ENCODE measurements around the gene MAPKAP1. TPM values are rescaled to one million over a fixed set of nuclear protein-coding genes. Genes with fewer than 3 reads are reported as not detected.

The MAPKAP1 gene
- total RNA-seq, 1 donor from 2014 or later, result 63.4 TPM

DNA sequence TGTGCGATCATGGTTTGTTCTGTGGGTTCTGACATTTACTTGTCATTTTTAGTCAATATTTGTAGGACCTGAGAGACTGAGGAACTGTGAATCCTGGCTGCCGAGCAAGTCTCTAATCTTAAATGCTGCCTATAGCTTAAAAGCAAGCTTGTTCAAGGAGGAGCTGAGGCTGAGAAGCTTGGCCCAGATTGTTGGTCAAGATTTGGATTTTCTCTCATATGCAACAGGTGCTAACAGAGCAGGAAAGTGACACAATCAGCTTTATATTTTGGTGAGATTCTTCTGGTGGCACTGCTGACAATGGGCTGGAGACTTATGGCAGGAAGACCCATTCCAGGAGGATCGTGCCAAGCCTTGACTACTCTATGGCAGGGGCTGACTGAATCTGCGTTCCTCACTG is 192.5 kb downstream of the MAPKAP1 start:
- Mint-ChIP-seq H3K27ac (ENCODE audit: unreplicated experiment) (no peak overlapping the region), H3K4me3 (no peak overlapping the region), H3K4me1 (peaks cover 45% of the 10 kb centered on the region), H3K36me3 (ENCODE audit: low read depth) (peaks cover 3% of the 10 kb centered on the region), H3K9me3 (no peaks in the 10 kb centered on the region), H3K27me3 (ENCODE audit: low read depth) (no peaks in the 10 kb centered on the region)
- no peak for DNase-seq (ENCODE audit: low read depth, low spot score)
- TF ChIP-seq, protein P1, sequence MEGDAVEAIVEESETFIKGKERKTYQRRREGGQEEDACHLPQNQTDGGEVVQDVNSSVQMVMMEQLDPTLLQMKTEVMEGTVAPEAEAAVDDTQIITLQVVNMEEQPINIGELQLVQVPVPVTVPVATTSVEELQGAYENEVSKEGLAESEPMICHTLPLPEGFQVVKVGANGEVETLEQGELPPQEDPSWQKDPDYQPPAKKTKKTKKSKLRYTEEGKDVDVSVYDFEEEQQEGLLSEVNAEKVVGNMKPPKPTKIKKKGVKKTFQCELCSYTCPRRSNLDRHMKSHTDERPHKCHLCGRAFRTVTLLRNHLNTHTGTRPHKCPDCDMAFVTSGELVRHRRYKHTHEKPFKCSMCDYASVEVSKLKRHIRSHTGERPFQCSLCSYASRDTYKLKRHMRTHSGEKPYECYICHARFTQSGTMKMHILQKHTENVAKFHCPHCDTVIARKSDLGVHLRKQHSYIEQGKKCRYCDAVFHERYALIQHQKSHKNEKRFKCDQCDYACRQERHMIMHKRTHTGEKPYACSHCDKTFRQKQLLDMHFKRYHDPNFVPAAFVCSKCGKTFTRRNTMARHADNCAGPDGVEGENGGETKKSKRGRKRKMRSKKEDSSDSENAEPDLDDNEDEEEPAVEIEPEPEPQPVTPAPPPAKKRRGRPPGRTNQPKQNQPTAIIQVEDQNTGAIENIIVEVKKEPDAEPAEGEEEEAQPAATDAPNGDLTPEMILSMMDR (conservative IDR thresholded peaks at IDR 0.05), result no peak

DNA sequence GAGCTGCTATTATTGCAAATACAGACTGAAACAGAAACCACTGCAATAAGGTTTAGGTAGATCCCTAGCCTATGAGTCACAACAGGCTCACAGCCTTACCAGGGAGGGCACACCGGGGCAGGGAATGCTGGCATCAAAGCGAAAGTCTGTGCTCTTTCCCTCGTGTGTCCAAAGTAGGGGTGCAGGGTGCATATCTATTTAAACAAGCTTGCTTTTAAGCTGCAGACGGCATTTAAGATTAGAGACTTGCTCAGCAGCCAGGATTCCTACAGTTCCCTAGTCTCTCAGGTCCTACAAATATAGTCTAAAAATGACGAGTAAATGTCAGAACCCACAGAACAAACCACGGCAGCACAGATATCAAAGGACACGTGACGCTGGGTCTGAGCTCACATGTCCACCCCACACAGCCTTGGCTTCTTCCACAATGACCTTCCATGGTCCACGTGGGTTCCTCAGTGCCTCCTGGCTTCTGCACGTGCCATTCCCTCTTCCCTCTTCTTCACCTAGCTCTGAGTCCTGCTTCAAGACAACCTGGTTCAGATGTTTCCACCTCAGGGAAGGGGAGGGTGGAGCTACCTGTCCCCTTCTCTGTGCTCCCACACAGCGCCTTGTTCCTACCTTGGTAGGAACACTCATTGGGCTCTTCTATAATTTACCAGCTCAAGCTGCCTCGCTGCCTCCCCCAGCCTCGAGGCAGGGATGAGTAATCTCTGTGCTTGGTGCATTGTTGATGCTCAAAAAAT is 193.2 kb downstream of the MAPKAP1 start:
- Mint-ChIP-seq H3K4me3 (no peak overlapping the region), H3K4me1 (peaks cover 45% of the 10 kb centered on the region), H3K27me3 (ENCODE audit: low read depth) (no peaks in the 10 kb centered on the region), H3K27ac (ENCODE audit: unreplicated experiment) (peak overlapping the region; percentile 89), H3K36me3 (ENCODE audit: low read depth) (peaks cover 3% of the 10 kb centered on the region), H3K9me3 (no peaks in the 10 kb centered on the region)
- TF ChIP-seq, protein P1 (conservative IDR thresholded peaks at IDR 0.05), result no peak
- no peak for DNase-seq (ENCODE audit: low read depth, low spot score)

DNA sequence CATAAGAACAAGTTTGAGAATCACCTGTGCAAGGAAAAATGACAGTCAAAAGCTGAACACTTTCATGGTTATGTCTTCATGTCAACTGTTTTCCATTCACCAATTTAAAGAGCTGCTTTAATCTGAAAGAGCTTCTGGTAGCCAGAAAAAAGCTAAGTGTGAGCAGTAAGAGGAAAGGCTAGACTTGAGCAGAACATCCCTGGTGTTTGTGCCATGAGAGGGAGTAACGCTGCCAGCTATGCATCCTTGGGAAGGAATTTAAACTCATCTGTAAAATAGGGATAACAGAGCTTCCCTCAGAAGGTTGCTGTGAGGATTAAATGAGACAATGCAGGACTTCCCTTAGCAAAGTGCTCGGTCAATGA is 193.7 kb downstream of the MAPKAP1 start:
- no peaks in the 10 kb centered on the region for H3K27me3 Mint-ChIP-seq (ENCODE audit: low read depth)
- H3K36me3 Mint-ChIP-seq (ENCODE audit: low read depth), result peaks cover 3% of the 10 kb centered on the region
- no peak overlapping the region for H3K27ac Mint-ChIP-seq (ENCODE audit: unreplicated experiment)
- H3K9me3 Mint-ChIP-seq, result no peaks in the 10 kb centered on the region
- H3K4me3 Mint-ChIP-seq, result no peak overlapping the region
- no peak for DNase-seq (ENCODE audit: low read depth, low spot score)
- TF ChIP-seq, protein P1 (conservative IDR thresholded peaks at IDR 0.05), result no peak
- H3K4me1 Mint-ChIP-seq, result peaks cover 45% of the 10 kb centered on the region

DNA sequence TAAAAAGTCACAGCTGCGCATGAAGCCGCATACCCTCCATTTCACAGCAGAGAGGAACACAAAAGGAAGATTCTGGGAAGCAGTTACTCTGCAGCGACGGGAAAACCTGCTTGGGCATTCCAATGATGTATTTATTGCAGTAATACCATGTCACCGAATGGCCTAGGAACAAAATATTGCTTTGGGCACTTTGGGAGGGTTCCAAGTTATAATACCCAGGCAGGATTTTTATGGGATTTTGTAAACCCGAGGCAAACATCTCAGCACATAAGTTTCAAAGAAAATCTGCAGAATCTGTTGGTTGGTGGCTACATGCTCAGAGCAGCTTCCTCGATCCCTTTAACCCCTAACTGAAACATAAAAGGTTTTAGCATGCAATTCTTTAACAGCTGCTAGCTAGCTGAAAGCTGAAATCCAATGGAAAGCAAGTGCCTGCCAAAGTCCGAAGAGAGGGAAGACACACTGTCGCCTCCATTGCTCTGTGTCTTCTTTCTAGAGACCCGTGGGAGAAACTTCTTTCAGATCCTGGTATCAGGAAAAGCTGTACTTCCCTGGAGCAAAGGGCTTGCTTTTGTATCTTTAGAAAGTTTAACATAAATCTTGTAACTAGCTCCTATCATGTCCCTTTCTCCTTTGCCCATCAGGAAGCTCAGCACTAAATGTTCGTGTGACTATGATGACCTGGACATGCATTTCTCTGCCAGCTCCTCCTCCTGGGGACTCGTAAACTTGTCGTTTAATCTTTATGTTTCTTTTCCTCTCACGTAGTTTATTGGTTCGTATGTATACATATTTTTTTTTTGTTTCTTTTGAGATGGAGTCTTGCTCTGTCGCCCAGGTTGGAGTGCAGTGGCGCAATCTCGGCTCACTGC is 195.0 kb downstream of the MAPKAP1 start:
- Mint-ChIP-seq H3K4me3 (no peak overlapping the region), H3K4me1 (peaks cover 42% of the 10 kb centered on the region), H3K27ac (ENCODE audit: unreplicated experiment) (no peak overlapping the region), H3K9me3 (no peaks in the 10 kb centered on the region), H3K27me3 (ENCODE audit: low read depth) (no peaks in the 10 kb centered on the region), H3K36me3 (ENCODE audit: low read depth) (peaks cover 1% of the 10 kb centered on the region)
- TF ChIP-seq, protein P1 (conservative IDR thresholded peaks at IDR 0.05), result no peak
- no peak for DNase-seq (ENCODE audit: low read depth, low spot score)

DNA sequence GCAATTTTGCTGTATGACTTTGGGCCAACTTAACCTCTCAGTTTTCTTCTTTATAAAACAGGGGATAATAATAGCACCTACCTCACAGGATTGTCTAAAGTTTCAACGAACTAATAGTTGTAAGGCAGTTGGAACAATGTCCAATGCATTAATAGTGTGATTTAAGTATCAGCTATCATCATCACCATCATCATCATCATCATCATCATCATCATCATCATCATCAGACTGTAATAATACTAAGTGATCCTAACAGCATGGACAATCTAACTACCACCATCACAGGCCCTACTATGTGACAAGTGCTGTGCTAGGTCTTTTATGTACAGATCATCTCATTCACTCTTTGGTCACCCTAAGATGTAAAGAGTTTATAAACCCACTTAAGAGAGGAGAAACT is 196.0 kb downstream of the MAPKAP1 start:
- Mint-ChIP-seq H3K4me1 (peaks cover 42% of the 10 kb centered on the region), H3K36me3 (ENCODE audit: low read depth) (no peaks in the 10 kb centered on the region), H3K4me3 (no peak overlapping the region), H3K9me3 (no peaks in the 10 kb centered on the region), H3K27me3 (ENCODE audit: low read depth) (no peaks in the 10 kb centered on the region), H3K27ac (ENCODE audit: unreplicated experiment) (no peak overlapping the region)
- TF ChIP-seq, protein P1 (conservative IDR thresholded peaks at IDR 0.05), result no peak
- DNase-seq (ENCODE audit: low read depth, low spot score), result no peak

Measured in neural crest cell (in vitro differentiated cells).